NCI-H2029 (cell line): ENCODE results near the gene CYP19A1.

Source experiments
- DNase-seq: peaks from one replicate; lab custom pipeline; 2025; lab: John Stamatoyannopoulos, UW

Gene CYP19A1

GRCh38 chr15:51338496-51338895, at the start of gene CYP19A1:
CYP19A1 (minus strand) TSS chr15:51338596; CDS start chr15:51242912, 95,684 bp downstream.
- no peak for DNase-seq

DNA sequence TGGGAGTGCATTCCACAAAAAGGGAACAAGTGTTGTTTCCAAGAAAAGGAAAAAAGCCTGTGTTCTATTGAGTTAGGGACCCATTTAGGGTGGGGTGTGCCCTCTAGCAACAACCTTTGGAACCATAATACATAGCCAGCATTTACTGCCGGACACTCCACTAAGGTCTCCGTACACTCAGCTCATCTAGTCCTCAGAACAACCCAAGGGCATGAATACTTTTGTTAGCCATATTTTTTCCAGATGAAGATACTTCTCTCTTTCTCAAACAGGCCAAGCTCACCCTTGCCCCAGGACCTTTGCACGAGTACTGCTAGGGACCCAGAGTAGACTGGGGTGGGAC, 49.3 kb upstream of the CYP19A1 start:
- DNase-seq, result no peak

DNA sequence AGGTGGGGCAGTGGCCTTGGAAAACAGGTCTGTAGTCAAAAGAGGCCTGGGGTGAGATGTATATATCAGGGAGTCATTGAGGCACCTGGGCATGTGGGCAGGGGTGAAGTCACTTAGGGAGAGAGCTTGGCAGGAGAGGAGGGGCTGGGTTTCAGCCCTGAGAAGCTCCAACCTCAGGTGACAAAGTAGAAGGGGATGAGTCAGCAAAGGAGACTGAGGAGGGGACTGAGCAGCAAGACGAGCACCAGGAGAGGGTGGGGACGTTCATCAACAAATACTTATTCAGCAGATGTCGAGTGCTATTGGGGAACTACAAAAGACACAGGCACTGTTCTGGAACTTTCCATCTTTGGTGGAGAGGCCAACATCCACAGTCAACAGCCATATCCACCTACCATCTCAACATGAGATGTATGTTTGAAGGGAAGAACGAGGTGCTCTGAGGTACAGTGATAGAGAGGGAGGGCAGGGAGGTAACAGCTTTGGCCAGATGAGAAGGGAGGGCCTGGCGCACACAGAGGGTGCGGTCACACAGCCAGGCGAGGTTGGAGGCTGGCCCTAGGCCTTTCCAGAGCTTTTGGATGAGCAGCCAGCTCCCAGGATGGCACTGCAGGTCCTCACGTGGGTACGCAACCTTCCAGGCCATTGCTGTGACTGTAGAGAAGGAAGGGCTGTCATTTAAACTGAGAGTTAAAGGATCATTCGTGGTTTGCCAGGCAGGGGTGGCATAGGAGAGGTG, 48.7 kb upstream of the CYP19A1 start:
- DNase-seq, result no peak

GRCh38 chr15:51386486-51386885, 48.1 kb upstream of the CYP19A1 start:
- no peak for DNase-seq

DNA sequence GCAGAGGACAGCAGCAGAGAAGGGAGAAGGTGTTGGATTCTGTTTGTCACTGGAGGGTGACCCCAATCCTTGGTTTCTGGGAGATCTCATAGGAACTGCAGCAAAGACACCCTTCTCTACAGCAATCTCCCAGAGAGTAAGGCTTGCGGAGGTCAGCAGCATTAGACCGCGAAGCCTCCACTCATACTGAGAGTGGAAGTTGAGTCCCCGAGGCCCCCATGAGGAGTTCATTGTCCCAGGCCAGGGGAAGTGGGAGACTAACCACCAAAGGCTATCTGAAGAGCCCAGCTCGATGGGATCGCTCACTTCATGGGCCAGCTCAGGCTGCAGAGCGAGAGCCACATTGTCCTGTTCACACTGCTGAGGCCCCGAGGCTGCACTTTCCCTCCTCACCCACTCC, 47.6 kb upstream of the CYP19A1 start:
- no peak for DNase-seq

DNA sequence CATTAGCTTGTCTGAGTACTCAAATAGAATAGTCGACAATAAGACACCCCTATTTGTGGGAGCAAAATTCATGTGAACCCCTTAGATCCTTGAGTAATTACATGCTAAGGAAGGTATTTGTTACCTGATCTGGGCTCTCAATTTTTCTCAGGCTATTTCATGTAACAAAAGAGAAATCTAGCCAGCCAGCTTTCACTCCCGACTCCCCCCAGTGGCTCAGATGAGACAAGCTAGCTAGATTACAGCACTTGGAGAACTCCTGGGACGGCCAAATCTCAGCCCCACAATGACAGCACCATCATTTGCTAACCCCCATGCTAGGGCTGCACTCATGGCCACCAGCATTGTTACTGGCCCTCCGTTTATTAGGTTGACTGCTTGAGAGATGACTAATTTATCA, 44.4 kb upstream of the CYP19A1 start:
- DNase-seq, result no peak

DNA sequence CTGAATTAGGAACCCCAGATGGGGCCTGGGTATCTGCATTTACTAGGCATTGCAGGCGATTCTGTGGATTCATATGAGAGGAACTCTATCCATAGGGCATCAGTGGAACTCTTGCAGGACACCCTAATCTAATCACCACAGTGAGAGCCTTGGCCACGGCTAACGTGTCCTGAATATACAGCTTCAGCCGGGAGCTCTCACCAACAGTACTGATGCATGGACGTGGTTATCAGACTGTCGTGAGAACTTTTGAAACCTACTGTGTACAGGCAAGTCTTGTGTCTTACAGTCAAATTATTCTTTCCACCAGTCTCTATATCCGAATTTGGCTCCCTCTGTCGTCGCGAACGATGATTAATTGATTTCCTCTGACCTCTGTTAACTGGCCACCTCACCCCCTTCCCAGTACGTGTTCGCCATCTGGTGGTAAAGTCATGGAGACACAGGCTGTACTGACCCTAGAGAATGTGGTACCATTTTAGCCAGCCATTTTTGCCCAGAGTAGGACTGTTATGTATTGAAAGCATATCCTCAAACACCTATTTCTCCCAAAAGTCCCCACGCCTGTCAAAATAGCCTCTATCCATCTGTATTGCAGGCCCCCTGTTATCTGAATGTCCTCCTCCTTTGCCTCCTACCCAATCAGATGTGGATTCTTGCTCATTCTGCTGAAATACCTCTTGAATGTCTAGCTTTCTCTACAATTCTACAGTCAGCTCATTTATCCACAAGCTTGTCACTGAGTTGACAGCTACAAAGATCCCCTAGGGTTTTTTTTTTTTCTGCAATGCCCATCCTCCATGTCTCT, 42.8 kb upstream of the CYP19A1 start:
- DNase-seq, result peak; percentile 25

GRCh38 chr15:51379390-51379789, 41.0 kb upstream of the CYP19A1 start:
- DNase-seq, result no peak

GRCh38 chr15:51378406-51378805, 40.0 kb upstream of the CYP19A1 start:
- DNase-seq, result no peak

GRCh38 chr15:51377038-51377786, 38.8 kb upstream of the CYP19A1 start:
- no peak for DNase-seq

DNA sequence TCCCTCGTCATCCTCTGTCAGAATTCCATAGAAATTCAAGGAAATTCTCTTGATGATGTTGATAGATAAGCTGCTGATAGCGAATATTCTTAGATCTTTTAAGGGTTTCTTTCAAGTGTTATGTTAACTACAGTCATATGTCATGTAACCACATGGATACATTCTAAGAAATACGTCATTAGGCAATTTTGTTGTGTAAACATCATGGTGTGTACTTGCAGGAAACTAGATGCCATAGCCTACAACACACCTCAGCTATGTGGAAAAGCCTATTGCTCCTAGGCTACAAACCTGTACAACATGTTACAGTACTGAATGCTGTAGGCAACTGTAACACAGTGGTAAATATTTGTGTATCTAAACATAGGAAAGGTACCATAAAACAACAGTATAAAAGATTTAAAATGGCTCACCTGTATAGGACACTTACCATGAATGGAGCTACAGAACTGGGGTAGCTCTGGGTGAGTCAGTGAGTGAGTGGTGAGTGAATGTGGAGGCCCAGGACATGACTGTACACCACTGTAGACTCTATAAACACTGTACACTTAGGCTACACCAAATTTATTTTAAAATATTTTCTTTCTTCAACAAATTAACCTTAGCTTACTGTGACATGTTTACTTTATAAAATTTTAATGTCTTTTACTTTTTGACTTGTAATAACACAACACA, 37.7 kb upstream of the CYP19A1 start:
- no peak for DNase-seq

DNA sequence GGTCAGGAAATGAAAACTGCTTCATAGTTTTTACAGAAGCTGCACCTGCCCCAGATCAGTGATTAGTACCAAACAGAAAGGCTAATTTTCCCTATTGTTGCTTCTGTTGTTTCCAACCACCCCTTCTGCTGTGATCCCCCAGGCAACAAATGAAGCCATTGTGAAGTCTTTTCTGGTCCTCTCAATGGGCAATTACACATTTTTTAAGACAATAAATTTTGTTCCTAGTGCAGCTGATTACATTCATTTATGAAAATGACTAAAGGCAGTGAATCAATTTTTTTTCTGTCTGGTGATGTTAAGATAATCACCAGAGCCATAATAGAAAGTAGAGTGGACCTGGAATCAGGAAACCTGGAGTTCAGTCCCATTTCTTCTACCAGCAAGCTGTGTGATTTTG, 35.7 kb upstream of the CYP19A1 start:
- DNase-seq, result no peak

- no peak for DNase-seq
Measured at GRCh38 chr15:51371266-51371665, 32.9 kb upstream of the CYP19A1 start.

- DNase-seq, result no peak
Measured at GRCh38 chr15:51369451-51369761, 31.0 kb upstream of the CYP19A1 start.

GRCh38 chr15:51368751-51369450, 30.5 kb upstream of the CYP19A1 start:
- DNase-seq, result no peak

GRCh38 chr15:51368307-51368706, 29.9 kb upstream of the CYP19A1 start:
- no peak for DNase-seq

DNA sequence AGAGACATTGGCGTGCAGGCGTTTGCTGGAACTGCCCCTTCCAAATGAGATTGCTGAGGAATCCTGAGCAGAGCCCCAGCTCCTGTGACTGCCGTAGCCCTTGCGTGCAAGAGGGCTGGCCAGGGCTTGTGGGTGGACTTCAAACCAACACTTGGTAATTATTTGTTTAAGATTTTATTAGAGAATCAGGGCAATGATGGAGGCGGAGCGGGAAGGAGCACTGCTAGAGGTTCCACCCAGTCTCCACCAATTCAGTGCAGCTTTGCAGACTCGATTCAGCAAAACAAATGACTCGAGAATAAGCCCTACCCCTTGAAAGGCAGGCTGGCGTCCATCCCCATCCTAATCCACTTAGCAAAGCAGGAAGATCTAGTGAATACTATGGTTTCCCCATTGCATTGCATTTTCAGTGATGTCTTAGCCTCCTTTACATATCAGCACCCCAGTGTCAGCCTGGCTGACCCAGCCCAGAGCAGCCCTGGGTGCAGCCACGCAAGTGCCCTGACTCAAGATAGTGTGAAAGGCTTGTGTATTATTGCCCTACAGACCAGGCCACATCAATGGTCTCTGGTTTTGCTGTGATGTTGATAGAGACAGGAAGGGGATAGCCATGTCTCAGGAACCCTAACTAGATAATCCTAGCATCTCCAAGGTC, 29.1 kb upstream of the CYP19A1 start:
- DNase-seq, result no peak

GRCh38 chr15:51366920-51367319, 28.5 kb upstream of the CYP19A1 start:
- peak; percentile 66 for DNase-seq

- DNase-seq, result no peak
Measured at GRCh38 chr15:51366071-51366470, 27.7 kb upstream of the CYP19A1 start.

- DNase-seq, result no peak
Measured at GRCh38 chr15:51365417-51365816, 27.0 kb upstream of the CYP19A1 start.

DNA sequence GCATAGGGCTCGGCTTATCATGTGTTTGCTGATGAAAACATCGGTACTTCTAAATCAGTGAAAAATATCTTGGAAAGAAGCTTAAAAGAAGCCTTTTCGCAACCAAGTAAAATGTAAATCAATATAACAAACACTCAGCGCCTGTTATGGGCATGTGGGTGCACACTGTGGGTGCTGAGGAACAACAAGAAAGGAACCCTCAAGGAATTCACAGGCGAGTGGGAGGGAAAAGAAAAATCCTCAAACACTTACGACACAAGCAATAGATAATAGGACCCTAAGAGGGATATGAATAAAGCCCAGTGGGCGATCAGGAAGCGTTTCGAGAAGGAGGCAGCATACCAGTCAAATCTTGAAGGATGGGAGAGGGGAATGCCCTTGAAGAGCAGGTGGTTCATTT, 25.0 kb upstream of the CYP19A1 start:
- DNase-seq, result no peak
